HG02943 (cell line): Measurements from ENCODE around the gene POP4.

Experiments used
- ATAC-seq: cut with Tn5 transposase; IDR thresholded peaks from one replicate; pipeline ENCODE4 v1.9.1; 2021; ENCODE audit warnings: mild to moderate bottlenecking, low read depth, moderate library complexity; ENCODE audit not compliant: unreplicated experiment

POP4 gene

GRCh38 chr19:29576761-29577648 is 29.1 kb upstream of the POP4 start:
- no peak for ATAC-seq

GRCh38 chr19:29577649-29577963 is 28.5 kb upstream of the POP4 start:
- no peak for ATAC-seq

GRCh38 chr19:29578349-29578748 is 27.7 kb upstream of the POP4 start:
- no peak for ATAC-seq

- no peak for ATAC-seq
Measured at GRCh38 chr19:29579308-29579910, 26.7 kb upstream of the POP4 start.

GRCh38 chr19:29581398-29581797 is 24.7 kb upstream of the POP4 start:
- no peak for ATAC-seq

GRCh38 chr19:29583196-29583999 is 22.7 kb upstream of the POP4 start:
- no peak for ATAC-seq

GRCh38 chr19:29586401-29586800 is 19.7 kb upstream of the POP4 start:
- no peak for ATAC-seq

GRCh38 chr19:29587059-29587458 is 19.0 kb upstream of the POP4 start:
- no peak for ATAC-seq

- no peak for ATAC-seq
Measured at GRCh38 chr19:29587518-29587986, 18.5 kb upstream of the POP4 start.

GRCh38 chr19:29588095-29588494 is 18.0 kb upstream of the POP4 start:
- ATAC-seq = no peak

GRCh38 chr19:29590278-29590677 is 15.8 kb upstream of the POP4 start:
- no peak for ATAC-seq

- no peak for ATAC-seq
Measured at GRCh38 chr19:29591670-29592069, 14.4 kb upstream of the POP4 start.

GRCh38 chr19:29593869-29594268 is 12.2 kb upstream of the POP4 start:
- no peak for ATAC-seq

- no peak for ATAC-seq
Measured at GRCh38 chr19:29596080-29596727, 9.9 kb upstream of the POP4 start.

GRCh38 chr19:29596885-29597525 is 9.1 kb upstream of the POP4 start:
- no peak for ATAC-seq

- no peak for ATAC-seq
Measured at GRCh38 chr19:29598036-29598435, 8.0 kb upstream of the POP4 start.

- no peak for ATAC-seq
Measured at GRCh38 chr19:29598496-29598895, 7.6 kb upstream of the POP4 start.

GRCh38 chr19:29603308-29603707 is 2.8 kb upstream of the POP4 start:
- ATAC-seq = no peak

GRCh38 chr19:29606420-29606747 is 301 bp downstream of the POP4 start:
- ATAC-seq = no peak

- no peak for ATAC-seq
Measured at GRCh38 chr19:29609636-29610035, 3.6 kb downstream of the POP4 start.

GRCh38 chr19:29610213-29610573 is 4.1 kb downstream of the POP4 start:
- ATAC-seq = no peak
